ENCODE results near the gene ZNF697.
A peak's percentile ranks its signal among the peaks of the same experiment; 100 is the strongest.

ZNF697 gene

DNA sequence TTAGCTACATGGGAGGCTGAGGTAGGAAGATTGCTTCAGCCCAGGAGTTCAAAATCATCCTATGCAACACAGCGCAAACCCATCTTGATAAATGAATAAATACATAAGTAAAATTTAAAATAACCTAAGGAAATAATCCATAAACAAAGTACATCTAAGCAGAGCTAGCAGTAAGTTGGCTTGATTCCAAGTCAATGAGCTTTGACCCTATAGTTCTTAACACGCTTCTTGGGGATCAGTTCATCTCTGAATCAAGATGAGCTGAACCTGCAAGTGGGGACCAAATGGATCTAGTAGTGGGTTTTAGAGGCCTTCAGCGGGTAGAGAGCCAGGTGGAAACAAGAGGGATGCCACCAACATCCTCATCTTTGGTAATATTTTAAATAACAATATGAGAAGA is 32.1 kb upstream of the ZNF697 start:
- Histone ChIP-seq H3K9me3 (ENCODE audit: control insufficient read depth, low read length) (no peaks in the 10 kb centered on the region), H3K36me3 (ENCODE audit: control insufficient read depth, insufficient read depth, low read length) (no peaks in the 10 kb centered on the region), H3K27ac (ENCODE audit: low read depth, low read length, severe bottlenecking) (no peak overlapping the region), H3K4me3 (ENCODE audit: extremely low read depth, insufficient read depth, low read length, poor library complexity, severe bottlenecking) (no peak overlapping the region), H3K4me1 (ENCODE audit: control insufficient read depth, insufficient read depth, low read length, poor library complexity, severe bottlenecking) (peaks cover 5% of the 10 kb centered on the region)
- 88 to 100% methylated on average over 1 of the region's 3 CpGs for WGBS, 2 experiments (ENCODE audit: insufficient coverage in 2 of 2)

DNA sequence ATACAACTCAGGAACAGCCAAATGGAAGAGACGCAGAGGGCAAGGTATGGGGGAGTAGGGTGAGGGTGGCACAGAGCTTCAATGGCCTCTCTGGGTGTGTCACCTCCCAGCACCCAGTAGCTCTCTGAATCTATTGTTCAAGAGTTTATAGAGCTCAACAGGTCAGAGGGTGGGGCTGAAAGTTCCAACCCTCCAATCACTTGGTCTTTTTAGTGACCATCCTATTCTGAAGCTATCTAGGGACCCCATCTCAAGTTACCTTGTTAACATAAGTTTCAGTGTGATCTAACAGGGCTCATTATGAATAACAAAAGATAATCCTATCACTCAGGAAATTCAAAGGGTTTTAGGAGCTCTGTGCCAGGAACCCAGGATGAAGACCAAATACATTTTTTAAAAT is 31.2 kb upstream of the ZNF697 start:
- H3K4me3 ChIP-seq (ENCODE audit: extremely low read depth, insufficient read depth, low read length, poor library complexity, severe bottlenecking) = no peak overlapping the region
- H3K4me1 ChIP-seq (ENCODE audit: control insufficient read depth, insufficient read depth, low read length, poor library complexity, severe bottlenecking) = peaks cover 5% of the 10 kb centered on the region
- H3K9me3 ChIP-seq (ENCODE audit: control insufficient read depth, low read length) = no peaks in the 10 kb centered on the region
- no peak overlapping the region for H3K27ac ChIP-seq (ENCODE audit: low read depth, low read length, severe bottlenecking)
- WGBS, 2 experiments (ENCODE audit: insufficient coverage in 2 of 2) = no CpG with 5 or more reads among the region's 1 CpG
- no peaks in the 10 kb centered on the region for H3K36me3 ChIP-seq (ENCODE audit: control insufficient read depth, insufficient read depth, low read length)

DNA sequence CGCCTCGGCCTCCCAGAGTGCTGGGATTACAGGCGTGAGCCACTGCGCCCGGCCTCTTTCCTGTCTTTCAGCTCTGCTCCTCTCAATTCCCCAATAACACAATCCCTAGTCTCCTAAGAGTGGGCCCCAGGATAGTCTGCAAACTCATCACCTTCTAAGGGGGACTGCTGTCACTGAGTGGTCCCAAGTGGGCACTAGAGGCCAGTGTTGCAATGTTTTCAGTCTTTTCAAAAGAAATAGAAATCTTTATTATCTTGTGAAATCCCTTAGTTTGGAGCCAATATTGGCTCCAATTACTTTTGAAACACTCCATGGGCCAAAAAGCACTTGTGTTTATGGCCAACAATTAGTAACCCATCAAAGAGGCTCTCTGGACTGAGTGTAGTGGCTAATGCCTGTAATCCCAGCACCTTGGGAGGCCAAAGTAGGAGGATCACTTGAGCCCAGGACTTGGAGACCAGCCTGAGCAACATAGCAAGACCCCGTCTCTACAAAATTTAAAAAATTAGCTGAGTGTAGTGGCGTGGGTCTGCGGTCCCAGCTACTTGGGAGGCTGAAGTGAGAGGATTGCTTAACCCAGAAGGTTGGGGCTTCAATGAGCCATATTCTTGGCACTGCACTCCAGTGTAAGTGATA is 28.6 kb upstream of the ZNF697 start:
- 98 to 100% methylated on average over 6 of the region's 8 CpGs for WGBS, 2 experiments (ENCODE audit: insufficient coverage in 2 of 2)
- Histone ChIP-seq H3K9me3 (ENCODE audit: control insufficient read depth, low read length) (no peaks in the 10 kb centered on the region), H3K27ac (ENCODE audit: low read depth, low read length, severe bottlenecking) (no peak overlapping the region), H3K36me3 (ENCODE audit: control insufficient read depth, insufficient read depth, low read length) (no peaks in the 10 kb centered on the region), H3K4me1 (ENCODE audit: control insufficient read depth, insufficient read depth, low read length, poor library complexity, severe bottlenecking) (peaks cover 28% of the 10 kb centered on the region), H3K4me3 (ENCODE audit: extremely low read depth, insufficient read depth, low read length, poor library complexity, severe bottlenecking) (no peak overlapping the region)

DNA sequence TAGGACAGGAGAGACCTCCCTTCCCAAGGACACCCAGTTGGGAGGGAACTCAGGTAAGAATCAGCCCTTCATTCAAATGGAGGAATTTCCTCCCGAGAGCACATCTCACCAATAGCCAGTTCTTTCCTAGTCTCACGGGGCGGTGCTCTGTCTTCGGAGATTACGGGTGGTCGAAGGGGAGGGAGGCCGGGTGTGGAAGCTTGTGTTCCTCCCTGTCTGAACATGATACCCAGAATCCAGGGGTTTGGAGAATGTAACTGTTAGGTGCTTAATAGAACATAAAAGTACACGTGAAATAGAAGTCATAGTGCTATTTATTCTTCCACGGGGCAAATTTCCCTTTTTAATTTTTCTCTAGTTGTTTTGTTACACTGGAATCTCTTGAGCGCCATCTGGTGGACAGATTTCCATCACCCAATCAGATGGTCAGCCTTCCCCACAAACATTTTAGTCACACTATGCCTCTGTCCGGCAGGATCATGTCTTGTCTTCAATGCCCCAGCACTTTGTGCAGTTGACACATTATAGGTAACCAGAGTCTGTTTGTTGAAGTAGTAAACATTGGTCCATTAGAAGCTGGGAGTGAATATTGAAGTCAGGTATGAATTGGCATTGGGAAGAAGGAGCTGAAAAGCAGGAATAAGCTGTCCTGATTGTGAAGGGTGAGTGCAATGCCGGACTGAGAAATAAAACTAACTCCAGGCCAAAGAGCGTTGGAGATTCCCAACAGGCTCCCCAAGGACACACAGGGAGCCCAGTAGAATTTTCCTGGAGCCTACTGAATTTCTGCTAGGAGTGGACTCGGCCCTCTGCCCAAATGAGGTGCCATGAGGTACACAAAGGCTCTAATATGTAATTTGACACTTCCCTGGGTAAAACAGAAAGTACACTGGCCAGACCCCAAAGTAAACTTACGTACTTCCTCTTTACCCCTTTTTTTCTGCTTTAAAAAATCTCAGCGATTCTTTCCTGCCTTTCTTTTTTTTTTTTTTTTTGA is 27.6 kb upstream of the ZNF697 start:
- peak overlapping the region; percentile 98 for H3K27ac ChIP-seq (ENCODE audit: low read depth, low read length, severe bottlenecking)

DNA sequence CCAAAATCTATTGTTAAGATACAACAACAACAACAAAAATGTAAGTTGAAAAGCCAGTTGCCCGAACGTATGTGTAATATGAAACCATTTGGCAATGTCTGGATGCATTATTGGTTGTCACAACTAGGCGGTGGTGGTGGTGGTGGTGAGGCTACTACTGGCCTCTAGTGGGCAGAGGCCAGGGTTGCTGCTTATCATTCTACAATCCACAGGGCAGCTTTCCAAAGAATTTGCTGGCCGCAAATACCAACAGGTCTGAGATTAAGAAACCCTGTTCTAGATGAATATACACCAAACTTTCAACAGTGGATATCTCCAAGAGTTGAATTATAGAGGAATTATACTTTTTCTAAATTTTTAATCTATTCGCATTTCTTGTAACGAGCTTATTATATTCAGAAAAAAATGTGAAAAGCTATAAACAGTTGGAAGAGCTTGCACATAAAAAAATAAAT is 26.8 kb upstream of the ZNF697 start:
- no peaks in the 10 kb centered on the region for H3K9me3 ChIP-seq (ENCODE audit: control insufficient read depth, low read length)
- WGBS, 2 experiments (ENCODE audit: insufficient coverage in 2 of 2) = no CpG with 5 or more reads among the region's 6 CpGs
- H3K4me1 ChIP-seq (ENCODE audit: control insufficient read depth, insufficient read depth, low read length, poor library complexity, severe bottlenecking) = peaks cover 29% of the 10 kb centered on the region
- H3K36me3 ChIP-seq (ENCODE audit: control insufficient read depth, insufficient read depth, low read length) = no peaks in the 10 kb centered on the region
- H3K27ac ChIP-seq (ENCODE audit: low read depth, low read length, severe bottlenecking) = peak overlapping the region; percentile 98
- no peak overlapping the region for H3K4me3 ChIP-seq (ENCODE audit: extremely low read depth, insufficient read depth, low read length, poor library complexity, severe bottlenecking)

More for the DNA sequence above, 27.6 kb upstream of the ZNF697 start:
- Histone ChIP-seq H3K4me1 (ENCODE audit: control insufficient read depth, insufficient read depth, low read length, poor library complexity, severe bottlenecking) (peaks cover 29% of the 10 kb centered on the region), H3K4me3 (ENCODE audit: extremely low read depth, insufficient read depth, low read length, poor library complexity, severe bottlenecking) (peak overlapping the region; percentile 9), H3K9me3 (ENCODE audit: control insufficient read depth, low read length) (no peaks in the 10 kb centered on the region), H3K36me3 (ENCODE audit: control insufficient read depth, insufficient read depth, low read length) (no peaks in the 10 kb centered on the region)
- WGBS, 2 experiments (ENCODE audit: insufficient coverage in 2 of 2) = 34 to 63% methylated on average over 4 to 12 of the region's 16 CpGs

DNA sequence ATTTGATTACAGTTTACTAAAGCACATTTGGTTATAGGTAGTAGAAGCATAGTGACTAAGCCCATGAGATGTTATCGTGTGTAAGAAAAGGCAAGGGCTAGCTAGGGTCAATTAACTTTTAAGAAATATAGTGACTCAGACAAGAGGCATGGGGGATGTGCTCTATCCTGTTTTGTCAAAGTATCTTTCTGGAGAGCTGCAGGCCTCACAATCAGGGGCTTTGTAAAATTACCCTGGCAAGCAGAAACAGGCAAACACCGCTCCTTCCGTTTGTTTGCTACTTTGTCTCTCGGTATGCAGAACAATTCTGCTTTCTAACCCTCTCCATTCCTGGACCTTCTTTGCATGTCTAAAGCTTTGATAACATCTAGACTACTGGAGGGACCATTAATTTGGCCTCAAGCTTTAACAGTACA is 26.1 kb upstream of the ZNF697 start:
- peak overlapping the region; percentile 98 for H3K27ac ChIP-seq (ENCODE audit: low read depth, low read length, severe bottlenecking)
- no peaks in the 10 kb centered on the region for H3K36me3 ChIP-seq (ENCODE audit: control insufficient read depth, insufficient read depth, low read length)
- no peak overlapping the region for H3K4me3 ChIP-seq (ENCODE audit: extremely low read depth, insufficient read depth, low read length, poor library complexity, severe bottlenecking)
- peaks cover 29% of the 10 kb centered on the region for H3K4me1 ChIP-seq (ENCODE audit: control insufficient read depth, insufficient read depth, low read length, poor library complexity, severe bottlenecking)
- WGBS, 2 experiments (ENCODE audit: insufficient coverage in 2 of 2) = 19 to 24% methylated on average over 4 of the region's 4 CpGs
- H3K9me3 ChIP-seq (ENCODE audit: control insufficient read depth, low read length) = no peaks in the 10 kb centered on the region

DNA sequence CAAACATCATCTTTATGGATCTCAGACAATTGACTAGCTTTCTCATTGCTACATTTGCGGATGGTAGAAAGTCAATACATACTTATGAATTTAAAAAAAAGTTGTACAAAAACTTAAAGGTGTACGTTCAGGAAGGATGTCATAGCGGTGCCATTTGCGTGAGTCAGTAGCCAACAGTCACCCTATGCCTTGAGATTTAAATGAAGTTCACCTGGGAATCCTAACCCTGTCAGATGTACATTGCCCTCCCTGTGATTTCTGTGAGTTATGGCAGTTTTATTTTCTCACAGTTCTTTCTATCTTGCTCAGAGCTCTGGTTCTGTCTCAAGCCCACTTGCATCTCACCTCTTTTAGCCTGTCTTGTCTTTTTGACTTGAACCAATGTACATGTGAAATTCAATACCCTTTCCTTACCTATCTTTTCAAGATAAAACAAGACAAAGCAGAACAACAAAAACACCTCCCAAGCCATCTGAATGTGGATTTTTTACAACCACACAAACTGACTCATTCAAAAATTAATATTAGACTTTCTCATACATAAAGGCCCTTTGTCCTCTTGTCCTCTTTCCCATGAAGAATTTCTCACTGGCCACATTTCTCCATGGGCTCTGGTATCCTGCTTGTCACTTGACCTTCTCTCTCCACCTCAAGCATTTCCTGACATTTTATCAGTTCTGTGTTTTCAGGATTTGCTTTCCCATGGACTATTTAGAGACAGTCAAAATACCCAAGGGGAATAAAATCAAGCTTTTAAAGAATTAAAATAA is 25.3 kb upstream of the ZNF697 start:
- WGBS, 2 experiments (ENCODE audit: insufficient coverage in 2 of 2) = 89 to 100% methylated on average over 3 of the region's 4 CpGs
- H3K4me3 ChIP-seq (ENCODE audit: extremely low read depth, insufficient read depth, low read length, poor library complexity, severe bottlenecking) = no peak overlapping the region
- H3K27ac ChIP-seq (ENCODE audit: low read depth, low read length, severe bottlenecking) = peak overlapping the region; percentile 98
- peaks cover 29% of the 10 kb centered on the region for H3K4me1 ChIP-seq (ENCODE audit: control insufficient read depth, insufficient read depth, low read length, poor library complexity, severe bottlenecking)
- no peaks in the 10 kb centered on the region for H3K9me3 ChIP-seq (ENCODE audit: control insufficient read depth, low read length)
- no peaks in the 10 kb centered on the region for H3K36me3 ChIP-seq (ENCODE audit: control insufficient read depth, insufficient read depth, low read length)

DNA sequence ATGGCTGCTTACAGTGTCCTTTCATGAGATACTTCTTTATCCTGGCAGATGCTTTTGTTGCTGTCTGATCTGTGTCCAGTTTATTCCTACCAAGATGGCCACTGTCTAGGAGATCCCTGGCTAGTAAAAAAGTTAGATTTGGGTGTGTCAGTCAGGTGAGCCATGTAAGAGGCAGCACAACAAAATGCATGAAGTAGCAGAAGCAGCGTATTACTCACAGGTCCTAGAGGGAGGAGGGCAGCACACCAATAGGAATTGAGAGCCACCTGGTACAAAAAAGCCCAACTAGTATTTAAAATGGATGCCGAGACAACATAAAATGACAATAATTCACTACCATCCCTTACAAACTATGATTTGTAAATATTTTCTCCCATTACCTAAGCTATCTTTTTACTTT is 22.8 kb upstream of the ZNF697 start:
- no peaks in the 10 kb centered on the region for H3K9me3 ChIP-seq (ENCODE audit: control insufficient read depth, low read length)
- 88 to 100% methylated on average over 1 to 2 of the region's 2 CpGs for WGBS, 2 experiments (ENCODE audit: insufficient coverage in 2 of 2)
- H3K36me3 ChIP-seq (ENCODE audit: control insufficient read depth, insufficient read depth, low read length) = no peaks in the 10 kb centered on the region
- H3K4me1 ChIP-seq (ENCODE audit: control insufficient read depth, insufficient read depth, low read length, poor library complexity, severe bottlenecking) = peaks cover 27% of the 10 kb centered on the region
- no peak overlapping the region for H3K27ac ChIP-seq (ENCODE audit: low read depth, low read length, severe bottlenecking)
- H3K4me3 ChIP-seq (ENCODE audit: extremely low read depth, insufficient read depth, low read length, poor library complexity, severe bottlenecking) = no peak overlapping the region

DNA sequence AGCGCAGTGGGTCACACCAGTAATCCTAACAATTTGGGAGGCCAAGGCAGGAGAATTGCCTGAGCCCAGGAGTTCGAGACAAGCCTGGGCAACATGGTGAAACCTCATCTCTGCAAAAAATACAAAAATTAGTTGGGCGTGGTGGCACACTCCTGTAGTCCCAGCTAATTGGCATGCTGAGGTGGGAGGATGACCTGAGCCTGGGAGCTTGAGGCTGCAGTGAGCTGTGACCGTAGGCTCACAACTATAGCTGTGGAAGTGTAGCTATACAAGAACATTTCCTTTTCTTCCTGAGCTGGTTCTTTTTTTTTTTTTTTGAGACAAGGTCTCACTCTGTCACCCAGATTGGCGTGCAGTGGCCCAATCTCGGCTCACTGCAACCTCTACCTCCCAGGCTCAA is 19.1 kb upstream of the ZNF697 start:
- H3K27ac ChIP-seq (ENCODE audit: low read depth, low read length, severe bottlenecking) = no peak overlapping the region
- H3K9me3 ChIP-seq (ENCODE audit: control insufficient read depth, low read length) = no peaks in the 10 kb centered on the region
- 90 to 93% methylated on average over 3 of the region's 6 CpGs for WGBS, 2 experiments (ENCODE audit: insufficient coverage in 2 of 2)
- no peaks in the 10 kb centered on the region for H3K36me3 ChIP-seq (ENCODE audit: control insufficient read depth, insufficient read depth, low read length)
- no peak overlapping the region for H3K4me3 ChIP-seq (ENCODE audit: extremely low read depth, insufficient read depth, low read length, poor library complexity, severe bottlenecking)
- peaks cover 6% of the 10 kb centered on the region for H3K4me1 ChIP-seq (ENCODE audit: control insufficient read depth, insufficient read depth, low read length, poor library complexity, severe bottlenecking)

DNA sequence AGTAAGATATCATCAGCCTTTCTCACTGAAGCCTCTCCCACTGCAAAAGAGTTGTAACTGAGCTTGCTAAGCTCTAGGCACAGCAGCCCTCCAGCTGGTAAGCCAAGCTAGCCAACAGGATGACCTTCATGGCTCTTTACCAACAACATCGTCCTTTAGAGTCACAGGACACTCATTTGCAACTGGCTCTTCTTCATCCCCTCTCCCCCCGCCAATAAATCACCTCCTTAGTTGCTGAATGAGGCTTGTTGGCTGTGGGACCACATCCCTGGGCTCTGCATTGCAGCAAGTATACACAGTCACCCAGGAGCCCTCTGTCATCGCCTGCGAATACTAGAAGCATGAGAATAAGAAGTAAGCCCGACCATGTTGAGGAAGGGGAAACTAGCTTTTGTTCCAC is 16.0 kb upstream of the ZNF697 start:
- Histone ChIP-seq H3K27ac (ENCODE audit: low read depth, low read length, severe bottlenecking) (no peak overlapping the region), H3K4me1 (ENCODE audit: control insufficient read depth, insufficient read depth, low read length, poor library complexity, severe bottlenecking) (peaks cover 8% of the 10 kb centered on the region)
- 74 to 83% methylated on average over 2 to 3 of the region's 5 CpGs for WGBS, 2 experiments (ENCODE audit: insufficient coverage in 2 of 2)

More for the DNA sequence above, 16.0 kb upstream of the ZNF697 start:
- Histone ChIP-seq H3K9me3 (ENCODE audit: control insufficient read depth, low read length) (no peaks in the 10 kb centered on the region), H3K4me3 (ENCODE audit: extremely low read depth, insufficient read depth, low read length, poor library complexity, severe bottlenecking) (no peak overlapping the region), H3K36me3 (ENCODE audit: control insufficient read depth, insufficient read depth, low read length) (no peaks in the 10 kb centered on the region)
